NOMO-1 (cell line): ENCODE data around the gene ZNF512.

Experiments
- DNase-seq, 2 experiments: peaks; one replicate each; lab custom pipeline; 2025; ENCODE audit not compliant: unreplicated experiment in 2 of 2; lab: John Stamatoyannopoulos, UW

Gene ZNF512

DNA sequence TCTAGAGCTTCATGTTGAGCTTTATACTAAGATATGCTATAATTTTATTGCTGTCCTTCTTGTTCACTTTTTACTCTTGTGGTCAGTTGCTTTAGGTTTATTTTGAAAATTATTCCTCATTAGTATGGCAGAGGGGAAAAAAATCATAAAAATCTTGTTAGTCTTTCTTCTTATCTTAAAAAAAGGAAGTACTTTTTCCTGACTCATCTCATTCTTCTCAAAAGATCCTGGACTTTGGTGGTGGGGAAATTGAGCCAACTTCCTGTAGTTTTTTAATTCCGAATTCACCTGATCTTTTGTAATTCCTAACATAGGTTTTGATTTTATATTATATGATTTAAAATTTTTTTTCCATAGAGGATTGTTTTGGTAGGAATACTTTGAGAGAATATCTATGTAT, 84.6 kb downstream of the ZNF512 start:
- DNase-seq = peak in 1 of 2 experiments; percentile 40

DNA sequence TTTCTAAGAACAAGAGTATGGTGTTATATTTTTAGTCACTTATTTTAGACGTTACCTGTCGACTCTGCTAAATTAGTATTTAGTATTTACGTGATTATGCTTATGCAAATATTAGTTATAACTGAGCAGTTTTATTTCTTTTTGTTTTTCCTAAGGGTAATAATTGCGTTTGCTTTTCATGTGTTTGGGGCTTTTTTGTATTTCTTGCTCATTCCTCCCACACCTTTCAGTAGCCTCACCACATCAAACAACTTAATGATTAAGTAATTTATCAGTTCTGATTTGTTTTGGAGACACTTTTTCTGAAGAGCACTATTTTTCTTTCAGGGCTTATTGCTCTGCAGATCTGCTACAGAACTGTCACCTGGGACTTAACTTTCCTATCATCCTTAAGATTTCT, 88.4 kb downstream of the ZNF512 start:
- DNase-seq = no peak
